Bronchus fibroblast of lung (primary cell): ENCODE results near the gene LOXHD1. TPM values are rescaled to one million over a fixed set of nuclear protein-coding genes. Genes with fewer than 3 reads are reported as not detected.

ENCODE experiments used
- total RNA-seq: library from RNA; depleted of rRNA; stranded (reverse); fragments of >200 nt; gene quantifications from 2 replicates; pipeline ENCODE4 v1.2.3, GENCODE V29; 2015

LOXHD1 gene
- not detected in 2 replicates for total RNA-seq

GRCh38 chr18:46657115-46657955, at the start of gene LOXHD1:
LOXHD1 (minus strand) TSS chr18:46657220; CDS start chr18:46657033, 187 bp downstream.

Other genes with a start within 250 kb of the LOXHD1 start
- 0.17 TPM in 1 of 2 replicates, not detected in the other for gene ST8SIA5, start 99.8 kb upstream of the LOXHD1 start, total RNA-seq